ENCODE results near the gene CYP4A22.
A peak's percentile ranks its signal among the peaks of the same experiment; 100 is the strongest.
"Not testable (repeated sequence)": the region's sequence is repeated elsewhere in the genome, so short reads cannot be mapped to it uniquely, and the experiment has no call there.

Gene CYP4A22

GRCh38 chr1:47157957-47158356, 20.7 kb downstream of the CYP4A22 start:
- DNase-seq: not testable (repeated sequence)

- no peak for DNase-seq
Observed at GRCh38 chr1:47160716-47161115, 23.5 kb downstream of the CYP4A22 start.

GRCh38 chr1:47161298-47162040, 24.2 kb downstream of the CYP4A22 start:
- DNase-seq: no peak

GRCh38 chr1:47164552-47164951, 27.3 kb downstream of the CYP4A22 start:
- no peak for DNase-seq

GRCh38 chr1:47172782-47173181, 35.5 kb downstream of the CYP4A22 start:
- DNase-seq: no peak

GRCh38 chr1:47174656-47175020, 37.4 kb downstream of the CYP4A22 start:
- no peak for DNase-seq

- DNase-seq: peak; percentile 69
Observed at GRCh38 chr1:47175227-47175934, 38.1 kb downstream of the CYP4A22 start.

GRCh38 chr1:47178020-47178419, 40.8 kb downstream of the CYP4A22 start:
- DNase-seq: no peak

- no peak for DNase-seq
Observed at GRCh38 chr1:47178654-47179016, 41.4 kb downstream of the CYP4A22 start.

GRCh38 chr1:47179017-47179987, 42.1 kb downstream of the CYP4A22 start:
- peak; percentile 95 for DNase-seq

- DNase-seq: no peak
Observed at GRCh38 chr1:47179988-47180563, 42.8 kb downstream of the CYP4A22 start.

GRCh38 chr1:47180603-47181094, 43.4 kb downstream of the CYP4A22 start:
- DNase-seq: no peak

- no peak for DNase-seq
Observed at GRCh38 chr1:47181095-47181954, 44.1 kb downstream of the CYP4A22 start.

GRCh38 chr1:47181955-47182675, 44.9 kb downstream of the CYP4A22 start:
- no peak for DNase-seq

- no peak for DNase-seq
Observed at GRCh38 chr1:47182676-47183235, 45.5 kb downstream of the CYP4A22 start.

- no peak for DNase-seq
Observed at GRCh38 chr1:47183308-47184089, 46.3 kb downstream of the CYP4A22 start.

GRCh38 chr1:47184090-47184821, 47.0 kb downstream of the CYP4A22 start:
- DNase-seq: no peak

GRCh38 chr1:47184822-47185677, 47.8 kb downstream of the CYP4A22 start:
- DNase-seq: no peak

Data from right forelimb (tissue), 1 donor.